GM21717 (cell line): Measurements from ENCODE around the gene RAF1.
"Not testable (repeated sequence)": the region's sequence is repeated elsewhere in the genome, so short reads cannot be mapped to it uniquely, and the experiment has no call there.

Experiments
- ATAC-seq: cut with Tn5 transposase; IDR thresholded peaks from one replicate; pipeline ENCODE4 v1.9.1; 2021; ENCODE audit warnings: mild to moderate bottlenecking, moderate library complexity; ENCODE audit not compliant: unreplicated experiment

RAF1 gene

GRCh38 chr3:12663936-12664908 is at the start of gene RAF1:
Gene RAF1 (minus strand): TSS chr3:12664117. CDS start chr3:12618721, 45,396 bp downstream.
- ATAC-seq = peak; percentile 88

- ATAC-seq = no peak
Measured at GRCh38 chr3:12710062-12710461, 46.1 kb upstream of the RAF1 start.

GRCh38 chr3:12709334-12709733 is 45.4 kb upstream of the RAF1 start:
- ATAC-seq = no peak

- no peak for ATAC-seq
Measured at GRCh38 chr3:12708584-12709192, 44.8 kb upstream of the RAF1 start.

GRCh38 chr3:12707449-12707848 is 43.5 kb upstream of the RAF1 start:
- ATAC-seq = no peak

GRCh38 chr3:12706504-12707253 is 42.8 kb upstream of the RAF1 start:
- ATAC-seq = peak; percentile 82

- no peak for ATAC-seq
Measured at GRCh38 chr3:12705981-12706380, 42.1 kb upstream of the RAF1 start.

- ATAC-seq = no peak
Measured at GRCh38 chr3:12705374-12705926, 41.5 kb upstream of the RAF1 start.

- ATAC-seq = no peak
Measured at GRCh38 chr3:12702501-12702900, 38.6 kb upstream of the RAF1 start.

- not testable (repeated sequence) for ATAC-seq
Measured at GRCh38 chr3:12701601-12702000, 37.7 kb upstream of the RAF1 start.

- ATAC-seq = no peak
Measured at GRCh38 chr3:12700800-12701199, 36.9 kb upstream of the RAF1 start.

GRCh38 chr3:12695916-12696315 is 32.0 kb upstream of the RAF1 start:
- no peak for ATAC-seq

GRCh38 chr3:12695112-12695511 is 31.2 kb upstream of the RAF1 start:
- no peak for ATAC-seq

GRCh38 chr3:12692444-12692843 is 28.5 kb upstream of the RAF1 start:
- no peak for ATAC-seq

- ATAC-seq = no peak
Measured at GRCh38 chr3:12689997-12690711, 26.2 kb upstream of the RAF1 start.

GRCh38 chr3:12687948-12688347 is 24.0 kb upstream of the RAF1 start:
- no peak for ATAC-seq

- no peak for ATAC-seq
Measured at GRCh38 chr3:12686096-12686495, 22.2 kb upstream of the RAF1 start.

- no peak for ATAC-seq
Measured at GRCh38 chr3:12681943-12682390, 18.1 kb upstream of the RAF1 start.

- no peak for ATAC-seq
Measured at GRCh38 chr3:12681089-12681942, 17.4 kb upstream of the RAF1 start.
